ENCODE results near the gene NBEA.

Gene NBEA

GRCh38 chr13:35146686-35147085 is 204.6 kb downstream of the NBEA start:
- no peaks in the 10 kb centered on the region for H3K4me1 ChIP-seq (ENCODE audit: control insufficient read depth in 5 of 5, insufficient read depth in 5 of 5, low read length in 5 of 5)
- no peak overlapping the region for H3K4me3 ChIP-seq (ENCODE audit: low read depth in 1 of 5, low read length in 5 of 5)
- H3K27ac ChIP-seq (ENCODE audit: low read depth, low read length), result no peak overlapping the region
- H3K27me3 ChIP-seq (ENCODE audit: control insufficient read depth in 5 of 5, insufficient read depth in 4 of 5, low read length in 5 of 5), result no peaks in the 10 kb centered on the region
- no peaks in the 10 kb centered on the region for H3K9me3 ChIP-seq (ENCODE audit: control insufficient read depth in 5 of 5, low read length in 5 of 5)
- no peak overlapping the region for H3K9ac ChIP-seq (ENCODE audit: low read length in 5 of 5)
- H3K36me3 ChIP-seq (ENCODE audit: control insufficient read depth in 5 of 5, insufficient read depth in 5 of 5, low read length in 5 of 5), result no peaks in the 10 kb centered on the region

DNA sequence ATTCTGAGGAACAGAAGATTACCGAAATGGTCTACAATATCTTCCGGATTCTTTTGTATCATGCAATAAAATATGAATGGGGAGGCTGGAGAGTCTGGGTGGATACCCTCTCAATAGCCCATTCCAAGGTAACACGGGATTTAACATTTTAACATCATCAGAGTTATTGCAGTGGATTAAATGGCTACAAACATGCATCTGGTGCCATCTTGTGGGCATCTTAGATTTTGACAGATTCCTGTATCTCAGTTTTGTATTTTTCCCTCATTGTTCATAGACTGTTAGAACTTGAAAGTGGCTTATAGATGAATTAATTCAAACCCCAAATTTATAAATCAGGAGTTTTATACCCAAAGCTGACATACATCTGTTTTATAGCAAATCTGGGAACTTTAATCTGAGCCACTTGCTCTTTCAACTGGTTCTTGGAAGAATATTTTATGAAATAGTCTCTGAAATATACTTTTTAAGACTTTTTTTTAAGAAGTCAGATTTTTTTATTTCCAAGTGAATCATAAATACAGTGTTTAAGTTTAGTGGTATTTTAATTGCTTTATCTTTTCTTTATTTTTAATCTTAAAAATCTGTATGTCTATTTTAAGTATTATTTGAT is 215.2 kb downstream of the NBEA start:
- no peaks in the 10 kb centered on the region for H3K36me3 ChIP-seq (ENCODE audit: control insufficient read depth in 5 of 5, insufficient read depth in 5 of 5, low read length in 5 of 5)
- no peaks in the 10 kb centered on the region for H3K27me3 ChIP-seq (ENCODE audit: control insufficient read depth in 5 of 5, insufficient read depth in 4 of 5, low read length in 5 of 5)
- no peak overlapping the region for H3K27ac ChIP-seq (ENCODE audit: low read depth, low read length)
- H3K4me1 ChIP-seq (ENCODE audit: control insufficient read depth in 5 of 5, insufficient read depth in 5 of 5, low read length in 5 of 5), result no peaks in the 10 kb centered on the region
- no peak overlapping the region for H3K4me3 ChIP-seq (ENCODE audit: low read depth in 1 of 5, low read length in 5 of 5)
- H3K9ac ChIP-seq (ENCODE audit: low read length in 5 of 5), result no peak overlapping the region
- H3K9me3 ChIP-seq (ENCODE audit: control insufficient read depth in 5 of 5, low read length in 5 of 5), result no peaks in the 10 kb centered on the region

DNA sequence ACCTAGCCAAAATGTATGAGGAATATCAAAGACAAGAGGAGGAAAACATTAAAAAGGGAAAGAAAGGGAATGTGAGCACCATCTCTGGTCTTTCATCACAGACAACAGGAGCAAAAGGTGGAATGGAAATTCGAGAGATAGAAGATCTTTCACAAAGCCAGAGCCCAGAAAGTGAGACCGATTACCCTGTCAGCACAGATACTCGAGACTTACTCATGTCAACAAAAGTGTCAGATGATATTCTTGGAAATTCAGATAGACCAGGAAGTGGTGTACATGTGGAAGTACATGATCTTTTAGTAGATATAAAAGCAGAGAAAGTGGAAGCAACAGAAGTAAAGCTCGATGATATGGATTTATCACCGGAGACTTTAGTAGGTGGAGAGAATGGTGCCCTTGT is 217.0 kb downstream of the NBEA start:
- H3K36me3 ChIP-seq (ENCODE audit: control insufficient read depth in 5 of 5, insufficient read depth in 5 of 5, low read length in 5 of 5), result no peaks in the 10 kb centered on the region
- H3K9ac ChIP-seq (ENCODE audit: low read length in 5 of 5), result no peak overlapping the region
- no peak overlapping the region for H3K4me3 ChIP-seq (ENCODE audit: low read depth in 1 of 5, low read length in 5 of 5)
- no peaks in the 10 kb centered on the region for H3K4me1 ChIP-seq (ENCODE audit: control insufficient read depth in 5 of 5, insufficient read depth in 5 of 5, low read length in 5 of 5)
- H3K9me3 ChIP-seq (ENCODE audit: control insufficient read depth in 5 of 5, low read length in 5 of 5), result no peaks in the 10 kb centered on the region
- no peaks in the 10 kb centered on the region for H3K27me3 ChIP-seq (ENCODE audit: control insufficient read depth in 5 of 5, insufficient read depth in 4 of 5, low read length in 5 of 5)
- no peak overlapping the region for H3K27ac ChIP-seq (ENCODE audit: low read depth, low read length)

- Histone ChIP-seq H3K9me3 (ENCODE audit: control insufficient read depth in 5 of 5, low read length in 5 of 5) (no peaks in the 10 kb centered on the region), H3K27me3 (ENCODE audit: control insufficient read depth in 5 of 5, insufficient read depth in 4 of 5, low read length in 5 of 5) (no peaks in the 10 kb centered on the region), H3K9ac (ENCODE audit: low read length in 5 of 5) (no peak overlapping the region), H3K4me3 (ENCODE audit: low read depth in 1 of 5, low read length in 5 of 5) (no peak overlapping the region), H3K27ac (ENCODE audit: low read depth, low read length) (no peak overlapping the region), H3K36me3 (ENCODE audit: control insufficient read depth in 5 of 5, insufficient read depth in 5 of 5, low read length in 5 of 5) (no peaks in the 10 kb centered on the region), H3K4me1 (ENCODE audit: control insufficient read depth in 5 of 5, insufficient read depth in 5 of 5, low read length in 5 of 5) (no peaks in the 10 kb centered on the region)
Measured at GRCh38 chr13:35160896-35161295, 218.8 kb downstream of the NBEA start.

- no peaks in the 10 kb centered on the region for H3K9me3 ChIP-seq (ENCODE audit: control insufficient read depth in 5 of 5, low read length in 5 of 5)
- no peak overlapping the region for H3K9ac ChIP-seq (ENCODE audit: low read length in 5 of 5)
- no peaks in the 10 kb centered on the region for H3K36me3 ChIP-seq (ENCODE audit: control insufficient read depth in 5 of 5, insufficient read depth in 5 of 5, low read length in 5 of 5)
- H3K27me3 ChIP-seq (ENCODE audit: control insufficient read depth in 5 of 5, insufficient read depth in 4 of 5, low read length in 5 of 5), result no peaks in the 10 kb centered on the region
- no peak overlapping the region for H3K4me3 ChIP-seq (ENCODE audit: low read depth in 1 of 5, low read length in 5 of 5)
- H3K27ac ChIP-seq (ENCODE audit: low read depth, low read length), result no peak overlapping the region
- no peaks in the 10 kb centered on the region for H3K4me1 ChIP-seq (ENCODE audit: control insufficient read depth in 5 of 5, insufficient read depth in 5 of 5, low read length in 5 of 5)
Measured at GRCh38 chr13:35162420-35162819, 220.3 kb downstream of the NBEA start.

DNA sequence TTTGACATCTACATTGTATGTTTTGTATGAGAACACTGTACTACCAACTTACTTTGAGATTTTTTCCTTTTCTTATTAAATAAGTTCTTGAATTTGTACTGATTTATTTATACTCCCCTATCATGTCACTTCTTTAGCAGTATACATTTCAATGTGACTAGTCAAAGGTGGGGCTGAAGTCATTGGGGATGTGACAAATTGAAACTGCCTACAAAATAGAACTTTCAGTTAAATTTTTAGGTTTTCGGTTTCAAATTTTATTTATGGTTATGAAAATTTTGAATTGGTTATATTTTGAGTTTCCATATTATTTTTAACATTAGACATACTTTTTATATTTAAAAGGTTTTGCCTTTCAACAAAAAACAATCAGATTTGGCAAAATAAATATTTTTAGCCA is 221.6 kb downstream of the NBEA start:
- no peak overlapping the region for H3K4me3 ChIP-seq (ENCODE audit: low read depth in 1 of 5, low read length in 5 of 5)
- H3K4me1 ChIP-seq (ENCODE audit: control insufficient read depth in 5 of 5, insufficient read depth in 5 of 5, low read length in 5 of 5), result no peaks in the 10 kb centered on the region
- H3K9ac ChIP-seq (ENCODE audit: low read length in 5 of 5), result peak overlapping the region in 1 of 5 donors; percentile 14
- H3K9me3 ChIP-seq (ENCODE audit: control insufficient read depth in 5 of 5, low read length in 5 of 5), result no peaks in the 10 kb centered on the region
- no peaks in the 10 kb centered on the region for H3K27me3 ChIP-seq (ENCODE audit: control insufficient read depth in 5 of 5, insufficient read depth in 4 of 5, low read length in 5 of 5)
- no peak overlapping the region for H3K27ac ChIP-seq (ENCODE audit: low read depth, low read length)
- no peaks in the 10 kb centered on the region for H3K36me3 ChIP-seq (ENCODE audit: control insufficient read depth in 5 of 5, insufficient read depth in 5 of 5, low read length in 5 of 5)

- Histone ChIP-seq H3K9ac (ENCODE audit: low read length in 5 of 5) (no peak overlapping the region), H3K4me3 (ENCODE audit: low read depth in 1 of 5, low read length in 5 of 5) (no peak overlapping the region), H3K27ac (ENCODE audit: low read depth, low read length) (no peak overlapping the region), H3K4me1 (ENCODE audit: control insufficient read depth in 5 of 5, insufficient read depth in 5 of 5, low read length in 5 of 5) (no peaks in the 10 kb centered on the region), H3K36me3 (ENCODE audit: control insufficient read depth in 5 of 5, insufficient read depth in 5 of 5, low read length in 5 of 5) (no peaks in the 10 kb centered on the region), H3K9me3 (ENCODE audit: control insufficient read depth in 5 of 5, low read length in 5 of 5) (no peaks in the 10 kb centered on the region), H3K27me3 (ENCODE audit: control insufficient read depth in 5 of 5, insufficient read depth in 4 of 5, low read length in 5 of 5) (no peaks in the 10 kb centered on the region)
Measured at GRCh38 chr13:35164324-35164932, 222.4 kb downstream of the NBEA start.

DNA sequence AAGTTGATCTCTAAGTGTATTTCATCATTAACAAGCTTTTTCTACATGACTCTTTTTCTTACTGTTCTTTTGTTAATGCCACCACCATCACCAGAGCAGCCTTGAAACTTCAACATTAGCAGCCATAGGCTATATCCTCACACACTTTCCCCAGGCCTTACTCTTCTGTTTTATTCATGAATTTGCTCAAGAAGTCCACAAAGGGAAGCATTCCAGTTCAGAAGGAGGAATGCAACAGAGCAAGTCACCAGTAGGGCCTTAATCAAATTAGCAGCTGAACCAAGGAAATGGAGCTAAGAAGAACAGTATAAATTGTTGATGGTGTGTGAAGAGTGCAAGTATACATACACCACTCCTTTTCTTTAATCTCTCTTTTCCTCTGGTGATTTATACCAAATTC is 223.1 kb downstream of the NBEA start:
- Histone ChIP-seq H3K9ac (ENCODE audit: low read length in 5 of 5) (no peak overlapping the region), H3K4me1 (ENCODE audit: control insufficient read depth in 5 of 5, insufficient read depth in 5 of 5, low read length in 5 of 5) (no peaks in the 10 kb centered on the region), H3K36me3 (ENCODE audit: control insufficient read depth in 5 of 5, insufficient read depth in 5 of 5, low read length in 5 of 5) (no peaks in the 10 kb centered on the region), H3K9me3 (ENCODE audit: control insufficient read depth in 5 of 5, low read length in 5 of 5) (no peaks in the 10 kb centered on the region), H3K27ac (ENCODE audit: low read depth, low read length) (no peak overlapping the region), H3K4me3 (ENCODE audit: low read depth in 1 of 5, low read length in 5 of 5) (no peak overlapping the region), H3K27me3 (ENCODE audit: control insufficient read depth in 5 of 5, insufficient read depth in 4 of 5, low read length in 5 of 5) (no peaks in the 10 kb centered on the region)

- Histone ChIP-seq H3K4me1 (ENCODE audit: control insufficient read depth in 5 of 5, insufficient read depth in 5 of 5, low read length in 5 of 5) (peaks cover 0 to 12% (median 0%) of the 10 kb centered on the region in 5 donors), H3K9ac (ENCODE audit: low read length in 5 of 5) (no peak overlapping the region), H3K9me3 (ENCODE audit: control insufficient read depth in 5 of 5, low read length in 5 of 5) (no peaks in the 10 kb centered on the region), H3K27ac (ENCODE audit: low read depth, low read length) (no peak overlapping the region), H3K27me3 (ENCODE audit: control insufficient read depth in 5 of 5, insufficient read depth in 4 of 5, low read length in 5 of 5) (no peaks in the 10 kb centered on the region), H3K4me3 (ENCODE audit: low read depth in 1 of 5, low read length in 5 of 5) (no peak overlapping the region), H3K36me3 (ENCODE audit: control insufficient read depth in 5 of 5, insufficient read depth in 5 of 5, low read length in 5 of 5) (peaks cover 0 to 2% (median 0%) of the 10 kb centered on the region in 5 donors)
Measured at GRCh38 chr13:35179494-35179893, 237.4 kb downstream of the NBEA start.

DNA sequence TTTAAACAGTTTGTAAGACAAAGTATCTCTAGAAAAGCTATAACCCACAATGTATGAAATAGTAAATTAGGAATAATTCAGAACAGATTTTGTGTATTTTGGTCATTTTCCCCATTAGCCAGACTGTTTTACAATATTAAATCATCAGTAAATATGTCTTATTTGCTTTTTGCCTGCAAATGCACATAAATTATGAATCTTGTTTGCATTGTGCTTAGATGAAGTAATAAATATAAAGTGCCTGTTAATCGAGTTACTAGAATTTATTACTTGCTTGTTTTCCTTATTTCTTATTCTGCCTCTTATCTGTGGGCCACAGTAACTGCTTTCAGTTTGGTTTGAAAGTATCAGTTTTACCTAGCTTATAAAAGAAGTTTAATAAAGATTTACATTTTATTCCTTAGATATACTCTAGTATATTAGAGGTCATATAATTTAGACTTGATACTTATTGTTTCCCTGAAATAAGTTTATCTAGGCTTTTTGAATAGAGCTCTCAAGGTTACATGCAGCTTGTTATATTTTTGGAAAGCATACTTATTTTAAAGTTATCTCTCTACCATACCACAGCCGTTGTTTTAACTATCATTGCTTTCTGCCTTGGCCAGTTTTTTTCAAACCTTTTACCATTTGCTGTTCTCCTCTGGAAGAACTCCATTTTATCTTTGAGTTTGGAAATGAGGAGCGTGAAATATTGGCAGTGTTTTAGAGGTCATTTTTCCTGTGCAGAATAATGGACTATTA is 238.0 kb downstream of the NBEA start:
- Histone ChIP-seq H3K9ac (ENCODE audit: low read length in 5 of 5) (no peak overlapping the region), H3K4me1 (ENCODE audit: control insufficient read depth in 5 of 5, insufficient read depth in 5 of 5, low read length in 5 of 5) (peaks cover 0 to 12% (median 0%) of the 10 kb centered on the region in 5 donors), H3K9me3 (ENCODE audit: control insufficient read depth in 5 of 5, low read length in 5 of 5) (no peaks in the 10 kb centered on the region)

More for the DNA sequence above, 238.0 kb downstream of the NBEA start:
- no peak overlapping the region for H3K4me3 ChIP-seq (ENCODE audit: low read depth in 1 of 5, low read length in 5 of 5)
- H3K36me3 ChIP-seq (ENCODE audit: control insufficient read depth in 5 of 5, insufficient read depth in 5 of 5, low read length in 5 of 5), result peaks cover 0 to 2% (median 0%) of the 10 kb centered on the region in 5 donors
- H3K27me3 ChIP-seq (ENCODE audit: control insufficient read depth in 5 of 5, insufficient read depth in 4 of 5, low read length in 5 of 5), result no peaks in the 10 kb centered on the region
- no peak overlapping the region for H3K27ac ChIP-seq (ENCODE audit: low read depth, low read length)

Data from subcutaneous abdominal adipose tissue (tissue), 5 donors.